ENCODE data around the gene EHBP1L1. TPM values are rescaled to one million over a fixed set of nuclear protein-coding genes. Genes with fewer than 3 reads are reported as not detected.

Gene EHBP1L1
- total RNA-seq, 1 donor from 2014 or later, result 4.7 TPM

- Mint-ChIP-seq H3K9me3 (ENCODE audit: unreplicated experiment) (no peaks in the 10 kb centered on the region), H3K27ac (ENCODE audit: unreplicated experiment) (no peak overlapping the region), H3K4me3 (ENCODE audit: unreplicated experiment) (no peak overlapping the region), H3K4me1 (ENCODE audit: unreplicated experiment) (peaks cover 18% of the 10 kb centered on the region), H3K36me3 (ENCODE audit: low read depth, unreplicated experiment) (no peaks in the 10 kb centered on the region), H3K27me3 (ENCODE audit: unreplicated experiment) (peaks cover 18% of the 10 kb centered on the region)
- TF ChIP-seq CTCF (IDR thresholded peaks at IDR 0.05; ENCODE audit: unreplicated experiment), result no peak
- DNase-seq (ENCODE audit: low spot score), result no peak
Observed at GRCh38 chr11:65565624-65566453, 10.0 kb upstream of the EHBP1L1 start.

- H3K4me3 Mint-ChIP-seq (ENCODE audit: unreplicated experiment), result peak overlapping the region; percentile 98
- no peak for TF ChIP-seq CTCF (IDR thresholded peaks at IDR 0.05; ENCODE audit: unreplicated experiment)
Observed at GRCh38 chr11:65569164-65569972, 6.5 kb upstream of the EHBP1L1 start.

GRCh38 chr11:65569973-65570918, 5.6 kb upstream of the EHBP1L1 start, which contains the start of gene ZNRD2:
Gene ZNRD2, plus strand, starts transcription at chr11:65570477. Its CDS starts 15 bp downstream, at chr11:65570492.
- peaks cover 42% of the 10 kb centered on the region for H3K4me1 Mint-ChIP-seq (ENCODE audit: unreplicated experiment)
- no peaks in the 10 kb centered on the region for H3K36me3 Mint-ChIP-seq (ENCODE audit: low read depth, unreplicated experiment)
- H3K27me3 Mint-ChIP-seq (ENCODE audit: unreplicated experiment), result peaks cover 28% of the 10 kb centered on the region
- no peaks in the 10 kb centered on the region for H3K9me3 Mint-ChIP-seq (ENCODE audit: unreplicated experiment)
- DNase-seq (ENCODE audit: low spot score), result peak; percentile 96
- H3K27ac Mint-ChIP-seq (ENCODE audit: unreplicated experiment), result peak within 1 kb of the TSS; percentile 85
- peak within 1 kb of the TSS; percentile 98 for H3K4me3 Mint-ChIP-seq (ENCODE audit: unreplicated experiment)
- peak; percentile 61 for TF ChIP-seq CTCF (IDR thresholded peaks at IDR 0.05; ENCODE audit: unreplicated experiment)

More at GRCh38 chr11:65569164-65569972, 6.5 kb upstream of the EHBP1L1 start:
- Mint-ChIP-seq H3K27me3 (ENCODE audit: unreplicated experiment) (peaks cover 23% of the 10 kb centered on the region), H3K4me1 (ENCODE audit: unreplicated experiment) (peaks cover 37% of the 10 kb centered on the region), H3K36me3 (ENCODE audit: low read depth, unreplicated experiment) (no peaks in the 10 kb centered on the region), H3K9me3 (ENCODE audit: unreplicated experiment) (no peaks in the 10 kb centered on the region), H3K27ac (ENCODE audit: unreplicated experiment) (peak overlapping the region; percentile 85)
- no peak for DNase-seq (ENCODE audit: low spot score)

- no peak for DNase-seq (ENCODE audit: low spot score)
- Mint-ChIP-seq H3K27ac (ENCODE audit: unreplicated experiment) (no peak overlapping the region), H3K4me3 (ENCODE audit: unreplicated experiment) (peak overlapping the region; percentile 98), H3K9me3 (ENCODE audit: unreplicated experiment) (no peaks in the 10 kb centered on the region), H3K27me3 (ENCODE audit: unreplicated experiment) (peaks cover 29% of the 10 kb centered on the region), H3K4me1 (ENCODE audit: unreplicated experiment) (peaks cover 46% of the 10 kb centered on the region), H3K36me3 (ENCODE audit: low read depth, unreplicated experiment) (no peaks in the 10 kb centered on the region)
- TF ChIP-seq CTCF (IDR thresholded peaks at IDR 0.05; ENCODE audit: unreplicated experiment), result no peak
Observed at GRCh38 chr11:65571420-65571819, 4.4 kb upstream of the EHBP1L1 start.

Measured in endothelial cell (in vitro differentiated cells).